Measurements from ENCODE around the gene XAF1.
"Not testable (repeated sequence)": the region's sequence is repeated elsewhere in the genome, so short reads cannot be mapped to it uniquely, and the experiment has no call there.

DNA sequence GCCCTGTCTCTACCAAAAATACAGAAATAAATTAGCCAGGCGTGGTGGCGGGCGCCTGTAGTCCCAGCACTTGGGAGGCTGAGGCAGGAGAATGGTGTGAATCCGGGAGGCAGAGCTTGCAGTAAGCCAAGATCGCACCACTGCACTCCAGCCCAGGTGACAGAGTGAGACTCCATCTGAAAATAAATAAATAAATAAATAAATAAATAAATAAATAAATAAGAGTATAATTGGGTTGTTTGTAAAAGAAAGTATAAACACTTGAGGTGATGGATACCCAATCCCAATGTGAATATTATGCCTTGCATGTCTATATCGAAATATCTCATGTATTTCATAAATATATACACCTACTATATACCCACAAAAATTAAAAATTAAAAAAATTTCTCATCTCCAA is 9.2 kb upstream of the XAF1 start:
- TF ChIP-seq, protein P1, sequence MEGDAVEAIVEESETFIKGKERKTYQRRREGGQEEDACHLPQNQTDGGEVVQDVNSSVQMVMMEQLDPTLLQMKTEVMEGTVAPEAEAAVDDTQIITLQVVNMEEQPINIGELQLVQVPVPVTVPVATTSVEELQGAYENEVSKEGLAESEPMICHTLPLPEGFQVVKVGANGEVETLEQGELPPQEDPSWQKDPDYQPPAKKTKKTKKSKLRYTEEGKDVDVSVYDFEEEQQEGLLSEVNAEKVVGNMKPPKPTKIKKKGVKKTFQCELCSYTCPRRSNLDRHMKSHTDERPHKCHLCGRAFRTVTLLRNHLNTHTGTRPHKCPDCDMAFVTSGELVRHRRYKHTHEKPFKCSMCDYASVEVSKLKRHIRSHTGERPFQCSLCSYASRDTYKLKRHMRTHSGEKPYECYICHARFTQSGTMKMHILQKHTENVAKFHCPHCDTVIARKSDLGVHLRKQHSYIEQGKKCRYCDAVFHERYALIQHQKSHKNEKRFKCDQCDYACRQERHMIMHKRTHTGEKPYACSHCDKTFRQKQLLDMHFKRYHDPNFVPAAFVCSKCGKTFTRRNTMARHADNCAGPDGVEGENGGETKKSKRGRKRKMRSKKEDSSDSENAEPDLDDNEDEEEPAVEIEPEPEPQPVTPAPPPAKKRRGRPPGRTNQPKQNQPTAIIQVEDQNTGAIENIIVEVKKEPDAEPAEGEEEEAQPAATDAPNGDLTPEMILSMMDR (IDR thresholded peaks at IDR 0.05), result not testable (repeated sequence)
- not testable (repeated sequence) for TF ChIP-seq POLR2A, POLR2AphosphoS5 (IDR thresholded peaks at IDR 0.05)

Measured in transverse colon (tissue), 4 donors.